ENCODE data around the gene FES.
"Not testable (repeated sequence)": the region's sequence is repeated elsewhere in the genome, so short reads cannot be mapped to it uniquely, and the experiment has no call there.

The FES gene

DNA sequence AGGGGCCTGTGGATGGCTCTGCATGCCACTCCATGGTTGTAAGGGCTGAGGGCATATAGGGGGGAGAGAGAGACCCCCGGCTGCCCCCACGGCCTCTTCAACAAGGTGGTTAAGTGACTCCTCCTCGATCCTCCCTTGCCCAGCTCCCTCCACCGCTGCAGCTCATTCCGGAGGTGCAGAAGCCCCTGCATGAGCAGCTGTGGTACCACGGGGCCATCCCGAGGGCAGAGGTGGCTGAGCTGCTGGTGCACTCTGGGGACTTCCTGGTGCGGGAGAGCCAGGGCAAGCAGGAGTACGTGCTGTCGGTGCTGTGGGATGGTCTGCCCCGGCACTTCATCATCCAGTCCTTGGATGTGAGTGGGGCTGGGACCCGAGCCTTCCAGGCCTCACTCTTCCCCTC, 6.5 kb downstream of the FES start:
- no peak for DNase-seq (ENCODE audit: low read depth in 1 of 2, low spot score in 1 of 2)

DNA sequence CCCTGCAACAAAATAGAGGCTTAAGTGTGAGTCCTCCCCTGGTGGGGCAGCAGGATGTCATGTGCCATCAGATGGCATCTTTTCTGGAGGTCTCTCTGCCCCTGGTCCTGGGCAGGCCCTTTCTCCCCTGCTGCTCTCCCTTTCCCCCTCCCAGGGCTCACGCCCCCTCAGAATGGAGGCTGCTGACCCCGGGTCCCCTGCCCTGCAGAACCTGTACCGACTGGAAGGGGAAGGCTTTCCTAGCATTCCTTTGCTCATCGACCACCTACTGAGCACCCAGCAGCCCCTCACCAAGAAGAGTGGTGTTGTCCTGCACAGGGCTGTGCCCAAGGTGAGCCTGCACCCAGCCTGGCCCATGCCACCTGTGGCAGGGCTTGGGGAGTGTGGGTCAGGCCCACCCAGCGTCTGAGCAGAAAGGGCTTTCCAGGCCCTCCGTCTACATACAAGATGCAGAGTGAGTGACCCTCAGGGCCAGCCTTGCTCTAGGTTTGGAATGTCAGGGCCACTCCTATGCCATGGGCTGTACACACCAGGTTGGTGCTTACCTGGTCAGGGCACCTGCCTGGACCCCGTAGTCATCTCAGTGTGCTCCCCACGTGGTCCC, 7.1 kb downstream of the FES start:
- no peak for DNase-seq (ENCODE audit: low read depth in 1 of 2, low spot score in 1 of 2)

DNA sequence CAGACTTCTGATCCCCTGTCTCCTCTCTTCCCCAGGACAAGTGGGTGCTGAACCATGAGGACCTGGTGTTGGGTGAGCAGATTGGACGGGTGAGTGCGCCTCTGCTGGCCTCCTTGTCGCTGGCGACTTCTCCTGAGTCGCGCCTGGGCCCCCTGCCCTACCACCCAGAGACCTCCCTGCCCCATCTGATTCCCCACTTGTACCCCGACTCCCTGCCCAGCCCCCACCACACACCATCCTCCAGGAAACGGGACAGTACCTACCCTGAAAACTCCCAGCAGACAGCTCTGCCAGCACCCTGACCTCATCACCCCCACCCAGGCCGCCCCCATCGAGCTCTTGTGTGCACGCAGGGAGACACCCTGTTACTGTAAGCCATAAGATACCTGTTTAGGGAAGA, 7.7 kb downstream of the FES start:
- DNase-seq (ENCODE audit: low read depth in 1 of 2, low spot score in 1 of 2) = no peak

DNA sequence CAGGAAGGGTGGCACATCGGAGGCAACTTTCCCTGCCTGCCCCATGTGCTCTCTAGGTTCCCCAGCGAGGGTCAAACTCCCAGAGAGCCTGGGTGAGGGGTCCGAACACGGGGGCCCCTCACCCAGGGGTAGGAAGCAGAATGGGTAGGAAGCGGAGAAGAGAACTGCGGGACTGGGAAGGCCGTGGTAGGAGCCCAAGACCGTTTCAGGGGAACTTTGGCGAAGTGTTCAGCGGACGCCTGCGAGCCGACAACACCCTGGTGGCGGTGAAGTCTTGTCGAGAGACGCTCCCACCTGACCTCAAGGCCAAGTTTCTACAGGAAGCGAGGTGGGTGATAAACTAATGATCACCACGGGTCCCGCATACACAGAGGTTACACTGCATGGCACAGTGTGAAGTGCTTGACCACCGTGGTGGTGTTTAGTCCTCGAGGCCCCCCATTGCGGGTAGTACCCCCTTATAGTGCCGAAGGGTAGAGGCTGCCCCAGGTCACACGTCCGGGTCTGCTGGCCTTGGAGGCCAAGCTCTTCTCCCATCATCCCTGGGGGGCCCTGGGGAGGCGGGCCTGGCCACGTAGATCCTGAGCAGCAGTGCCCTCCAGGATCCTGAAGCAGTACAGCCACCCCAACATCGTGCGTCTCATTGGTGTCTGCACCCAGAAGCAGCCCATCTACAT, 8.3 kb downstream of the FES start:
- no peak for DNase-seq (ENCODE audit: low read depth in 1 of 2, low spot score in 1 of 2)

DNA sequence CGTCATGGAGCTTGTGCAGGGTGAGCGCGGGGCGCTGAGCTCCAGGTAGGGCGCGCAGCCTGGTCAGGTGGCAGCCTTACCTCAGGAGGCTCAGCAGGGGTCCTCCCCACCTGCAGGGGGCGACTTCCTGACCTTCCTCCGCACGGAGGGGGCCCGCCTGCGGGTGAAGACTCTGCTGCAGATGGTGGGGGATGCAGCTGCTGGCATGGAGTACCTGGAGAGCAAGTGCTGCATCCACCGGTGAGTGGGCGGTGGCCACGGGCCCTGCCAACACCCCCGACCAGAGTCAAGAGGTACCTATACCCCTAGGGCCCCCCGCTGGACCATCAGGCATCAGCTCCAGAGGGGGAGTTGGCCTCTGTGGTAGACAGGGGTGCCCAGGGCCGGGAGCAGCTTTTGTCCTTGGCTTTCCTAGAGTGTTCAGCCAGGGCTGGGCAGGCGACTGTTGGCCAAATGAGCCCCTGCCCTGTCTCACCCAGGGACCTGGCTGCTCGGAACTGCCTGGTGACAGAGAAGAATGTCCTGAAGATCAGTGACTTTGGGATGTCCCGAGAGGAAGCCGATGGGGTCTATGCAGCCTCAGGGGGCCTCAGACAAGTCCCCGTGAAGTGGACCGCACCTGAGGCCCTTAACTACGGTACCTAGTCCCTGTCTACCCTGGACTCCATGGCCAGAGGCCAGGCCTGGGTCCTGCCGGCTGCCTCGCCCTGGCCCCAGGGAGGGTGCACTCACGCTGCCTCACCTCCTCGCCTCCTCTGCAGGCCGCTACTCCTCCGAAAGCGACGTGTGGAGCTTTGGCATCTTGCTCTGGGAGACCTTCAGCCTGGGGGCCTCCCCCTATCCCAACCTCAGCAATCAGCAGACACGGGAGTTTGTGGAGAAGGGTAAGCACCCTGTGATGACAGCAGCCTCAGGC, 9.1 kb downstream of the FES start:
- DNase-seq (ENCODE audit: low read depth in 1 of 2, low spot score in 1 of 2) = no peak

DNA sequence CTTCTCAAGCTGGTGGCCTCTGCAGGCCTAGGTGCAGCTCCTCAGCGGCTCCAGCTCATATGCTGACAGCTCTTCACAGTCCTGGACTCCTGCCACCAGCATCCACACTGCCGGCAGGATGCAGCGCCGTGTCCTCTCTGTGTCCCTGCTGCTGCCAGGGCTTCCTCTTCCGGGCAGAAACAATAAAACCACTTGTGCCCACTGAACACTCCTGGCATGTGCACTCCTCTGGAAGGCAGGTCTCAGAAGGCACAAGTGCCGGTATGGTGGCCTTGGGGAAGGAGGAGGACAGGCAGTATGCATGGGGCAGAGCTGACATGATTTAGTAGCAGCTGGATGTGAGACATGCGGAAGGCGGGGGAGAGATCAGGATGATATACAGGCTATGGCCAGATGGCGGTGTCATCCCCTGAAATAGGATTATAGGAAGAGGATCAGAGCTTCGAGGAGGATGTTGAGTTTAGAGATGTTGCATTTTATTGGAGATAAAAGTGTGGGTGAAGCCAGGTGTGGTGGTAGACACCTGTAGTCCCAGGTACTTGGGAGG, 11.3 kb downstream of the FES start:
- DNase-seq (ENCODE audit: low read depth in 1 of 2, low spot score in 1 of 2) = no peak

DNA sequence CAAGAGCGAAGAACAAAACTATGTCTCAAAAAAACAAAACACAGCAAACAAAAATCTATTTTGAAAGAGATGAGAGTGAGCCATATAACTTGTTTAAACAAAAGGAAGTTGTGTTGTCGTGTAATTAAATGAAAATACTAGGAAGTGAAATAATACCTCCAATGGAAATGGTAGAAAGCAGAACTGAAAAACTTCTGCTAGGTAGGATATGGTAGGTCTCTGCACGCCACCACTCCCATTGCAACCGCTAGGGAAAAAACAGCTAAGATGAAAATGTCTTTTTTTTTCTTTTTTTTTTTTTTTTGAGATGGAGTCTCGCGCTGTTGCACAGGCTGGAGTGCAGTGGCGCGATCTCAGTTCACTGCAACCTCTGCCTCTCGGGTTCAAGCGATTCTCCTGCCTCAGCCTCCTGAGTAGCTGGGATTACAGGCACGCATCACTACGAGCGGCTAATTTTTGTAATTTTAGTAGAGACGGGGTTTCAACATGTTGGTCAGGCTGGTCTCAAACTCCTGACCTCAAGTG, 12.9 kb downstream of the FES start:
- not testable (repeated sequence) for DNase-seq (ENCODE audit: low read depth in 1 of 2, low spot score in 1 of 2)

DNA sequence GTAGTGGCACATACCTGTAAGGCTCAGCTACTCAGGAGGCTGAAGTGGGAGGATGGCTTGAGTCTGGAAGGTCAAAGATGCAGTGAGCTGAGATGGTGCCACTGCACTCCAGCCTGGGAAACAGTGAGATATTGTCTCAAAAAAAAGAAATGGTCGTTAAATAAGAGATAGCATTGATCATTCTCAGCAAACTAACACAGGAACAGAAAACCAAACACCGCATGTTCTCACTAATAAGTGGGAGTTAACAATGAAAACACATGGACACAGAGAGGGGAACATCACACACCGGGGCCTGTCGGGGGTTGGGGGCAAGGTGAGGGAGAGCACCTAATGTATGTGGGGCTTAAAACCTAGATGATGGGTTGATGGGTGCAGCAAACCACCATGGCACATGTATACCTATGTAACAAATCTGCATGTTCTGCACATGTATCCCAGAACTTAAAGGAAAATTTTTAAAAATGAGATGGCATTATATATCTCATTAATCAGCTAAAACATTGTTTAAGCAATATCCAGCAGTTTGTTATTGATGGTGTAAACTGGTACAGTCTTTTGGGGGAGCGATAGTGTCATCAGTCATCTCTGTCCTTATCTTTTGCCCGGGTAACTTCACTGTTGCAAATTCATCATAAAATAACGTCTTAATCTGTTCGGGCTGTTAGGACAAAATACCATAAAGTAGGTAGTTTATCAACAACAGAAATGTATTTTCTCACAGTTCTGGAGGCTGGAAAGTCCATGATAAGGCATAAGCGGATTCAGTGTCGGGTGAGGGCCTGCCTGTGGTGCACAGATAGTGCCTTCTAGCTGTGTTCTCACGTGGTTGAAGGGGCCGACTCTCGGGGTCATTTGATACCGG, 17.1 kb downstream of the FES start:
- DNase-seq (ENCODE audit: low read depth in 1 of 2, low spot score in 1 of 2) = no peak

DNA sequence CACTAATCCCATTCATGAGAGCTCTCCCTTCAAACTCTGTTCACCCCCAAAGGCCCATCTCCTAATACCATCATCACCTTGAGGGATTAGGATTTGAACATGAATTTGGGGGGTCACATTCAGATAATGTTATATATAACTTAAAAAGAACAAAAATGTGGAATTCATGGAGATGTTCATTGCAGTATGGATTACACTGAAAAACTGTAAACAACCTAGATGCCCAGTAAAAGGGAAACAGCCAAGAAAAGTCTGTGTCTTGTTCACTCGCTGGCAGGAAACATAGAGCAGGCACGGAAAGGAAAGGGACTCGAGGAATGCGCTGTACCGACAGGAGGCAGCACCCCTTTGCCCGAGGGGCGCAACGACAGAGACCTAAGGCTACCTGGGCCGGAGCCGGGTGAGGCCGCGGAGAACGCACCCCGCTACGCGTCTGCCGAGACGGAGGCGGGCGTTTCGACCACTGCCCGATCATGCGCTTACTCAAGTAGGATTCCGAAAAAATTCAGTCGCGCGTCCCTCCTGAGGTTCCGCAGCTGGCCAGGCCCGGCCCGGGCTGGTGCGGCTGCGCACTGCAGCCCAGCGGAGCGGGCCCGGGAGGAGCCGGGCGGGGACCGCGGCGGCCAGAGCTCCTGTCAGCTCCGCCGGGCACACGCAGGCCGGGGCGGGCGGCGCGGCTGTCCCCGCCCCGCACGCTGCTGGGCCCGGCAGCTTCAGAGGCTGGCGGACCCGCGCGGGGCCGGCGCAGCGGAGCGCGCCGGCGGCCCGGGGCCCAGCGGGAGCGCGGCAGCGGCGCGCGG, 17.9 kb downstream of the FES start:
- peak; percentile 34 to 50 for DNase-seq (ENCODE audit: low read depth in 1 of 2, low spot score in 1 of 2)

DNA sequence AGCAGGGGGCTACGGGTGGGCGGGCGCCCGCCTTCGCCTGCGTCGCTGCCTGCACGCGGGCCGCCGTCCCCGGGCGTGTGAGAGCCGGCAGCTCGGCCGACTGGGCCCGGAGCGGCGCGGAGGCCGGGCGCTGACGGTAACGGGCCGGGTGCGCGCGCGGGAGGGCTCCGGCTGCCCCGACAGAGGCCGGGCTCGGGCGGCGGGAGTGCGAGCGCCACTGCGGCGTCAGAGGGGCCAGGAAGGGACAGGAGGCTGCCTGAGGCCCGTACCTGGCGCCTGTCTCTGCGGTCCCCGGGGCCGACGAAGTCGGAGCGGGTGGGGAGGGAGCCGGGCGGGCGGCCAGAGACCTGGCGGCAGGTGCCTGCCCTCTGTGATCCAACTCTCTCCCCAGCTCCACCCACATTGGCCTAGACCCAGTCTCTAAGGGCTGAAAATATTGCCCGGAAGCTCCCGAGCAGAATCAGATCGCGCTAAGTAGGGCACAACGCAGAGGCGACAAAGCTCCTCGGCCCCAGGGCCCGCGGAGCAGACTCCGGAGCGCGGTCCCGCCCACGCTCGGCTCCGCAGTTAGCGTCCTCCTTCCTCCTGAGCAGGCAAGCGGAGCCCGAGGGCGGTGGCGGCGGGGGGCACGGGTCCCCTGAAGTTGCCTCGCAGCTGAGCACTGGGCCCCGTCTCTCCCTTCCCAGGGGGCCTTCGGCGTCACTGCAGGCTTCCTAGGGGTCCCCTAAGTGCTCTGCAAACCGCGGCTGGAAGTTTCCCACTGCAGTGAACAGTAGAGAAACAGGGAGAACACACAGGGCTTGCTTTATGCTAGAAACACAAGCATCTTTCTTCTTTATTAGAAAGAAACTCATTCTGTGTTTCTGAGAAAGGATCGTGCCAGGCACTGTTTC, 18.8 kb downstream of the FES start, which contains the start of gene MAN2A2:
Gene MAN2A2, plus strand, starts transcription at position 463 of the 893 bp plus-strand sequence. CDS start 906 bp downstream, outside the sequence.
- DNase-seq (ENCODE audit: low read depth in 1 of 2, low spot score in 1 of 2) = peak; percentile 41 to 56

DNA sequence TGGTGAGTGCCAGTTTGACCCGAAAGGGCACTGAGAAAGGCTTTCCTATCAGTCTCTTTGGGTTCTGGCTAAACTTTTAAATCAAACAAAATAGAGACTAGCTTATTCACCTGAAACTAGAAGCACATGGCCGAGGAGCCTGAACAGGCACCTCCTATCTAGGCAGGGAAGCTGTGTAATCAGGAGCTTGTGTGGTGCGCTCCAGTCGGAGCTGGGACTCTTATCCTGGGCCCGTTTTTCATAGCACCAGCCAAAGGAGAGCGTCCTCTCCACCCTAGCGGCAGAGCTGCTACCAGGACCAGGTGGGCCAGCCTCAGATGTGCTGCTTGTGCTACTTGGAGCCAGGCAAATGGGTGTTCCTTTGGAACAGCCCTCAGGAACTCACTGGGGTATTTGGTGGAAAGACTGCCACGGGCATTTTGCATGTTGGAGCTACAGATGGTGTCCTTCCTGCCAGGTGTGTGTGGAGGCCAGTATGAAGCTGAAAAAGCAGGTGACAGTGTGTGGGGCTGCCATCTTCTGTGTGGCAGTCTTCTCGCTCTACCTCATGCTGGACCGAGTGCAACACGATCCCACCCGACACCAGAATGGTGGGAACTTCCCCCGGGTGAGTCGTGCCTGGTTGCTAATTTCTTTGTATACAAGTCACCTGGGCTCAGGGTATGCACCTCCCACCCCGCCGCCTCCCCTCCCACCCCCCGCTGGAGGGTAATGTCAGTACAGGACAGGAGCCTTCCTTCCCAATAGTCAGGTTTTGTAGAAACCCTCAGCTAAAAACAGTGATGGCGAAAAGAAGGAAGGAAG, 19.6 kb downstream of the FES start:
- DNase-seq (ENCODE audit: low read depth in 1 of 2, low spot score in 1 of 2) = no peak

DNA sequence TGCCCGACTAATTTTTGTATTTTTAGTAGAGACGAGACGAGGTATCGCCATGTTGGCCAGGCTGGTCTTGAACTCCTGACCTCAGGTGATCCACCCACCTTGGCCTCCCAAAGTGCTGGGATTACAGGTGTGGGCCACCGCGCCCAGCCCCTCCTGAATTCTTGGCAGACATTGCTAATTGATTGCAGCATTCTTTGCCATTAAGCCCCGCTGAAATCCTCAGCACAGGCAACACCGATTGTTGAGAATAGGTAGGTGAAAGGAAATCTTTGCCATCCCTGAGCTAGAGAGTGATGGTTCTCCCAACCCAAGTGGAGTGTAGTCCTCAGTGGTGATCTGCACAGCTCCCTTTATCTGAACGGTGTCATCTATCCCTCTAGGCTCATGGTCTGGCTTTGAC, 20.4 kb downstream of the FES start:
- DNase-seq (ENCODE audit: low read depth in 1 of 2, low spot score in 1 of 2) = no peak

DNA sequence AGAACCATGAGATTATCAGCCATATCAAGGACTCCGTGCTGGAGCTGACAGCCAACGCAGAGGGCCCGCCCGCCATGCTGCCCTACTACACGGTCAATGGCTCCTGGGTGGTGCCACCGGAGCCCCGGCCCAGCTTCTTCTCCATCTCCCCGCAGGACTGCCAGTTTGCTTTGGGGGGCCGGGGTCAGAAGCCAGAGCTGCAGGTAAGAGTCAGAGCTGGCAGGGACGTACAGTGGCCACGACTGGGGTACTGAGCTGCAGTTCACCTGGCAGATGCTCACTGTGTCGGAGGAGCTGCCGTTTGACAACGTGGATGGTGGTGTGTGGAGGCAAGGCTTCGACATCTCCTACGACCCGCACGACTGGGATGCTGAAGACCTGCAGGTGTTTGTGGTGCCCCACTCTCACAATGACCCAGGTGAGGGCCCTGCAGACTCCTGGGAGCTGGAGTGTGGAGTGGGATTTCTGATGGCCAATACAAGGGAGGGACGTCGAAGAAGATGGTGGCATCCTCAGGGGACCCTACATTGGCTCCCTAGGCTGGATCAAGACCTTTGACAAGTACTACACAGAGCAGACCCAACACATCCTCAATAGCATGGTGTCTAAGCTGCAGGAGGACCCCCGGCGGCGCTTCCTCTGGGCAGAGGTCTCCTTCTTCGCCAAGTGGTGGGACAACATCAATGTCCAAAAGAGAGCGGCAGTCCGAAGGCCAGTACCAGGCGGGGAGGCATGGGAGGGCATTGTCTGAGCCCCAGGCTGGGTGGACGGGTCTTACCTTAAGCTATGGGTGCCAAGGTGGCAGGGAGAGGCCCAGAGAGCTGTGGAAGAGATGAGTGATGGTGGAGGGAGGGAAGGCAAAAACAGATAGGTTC, 21.2 kb downstream of the FES start:
- no peak for DNase-seq (ENCODE audit: low read depth in 1 of 2, low spot score in 1 of 2)

DNA sequence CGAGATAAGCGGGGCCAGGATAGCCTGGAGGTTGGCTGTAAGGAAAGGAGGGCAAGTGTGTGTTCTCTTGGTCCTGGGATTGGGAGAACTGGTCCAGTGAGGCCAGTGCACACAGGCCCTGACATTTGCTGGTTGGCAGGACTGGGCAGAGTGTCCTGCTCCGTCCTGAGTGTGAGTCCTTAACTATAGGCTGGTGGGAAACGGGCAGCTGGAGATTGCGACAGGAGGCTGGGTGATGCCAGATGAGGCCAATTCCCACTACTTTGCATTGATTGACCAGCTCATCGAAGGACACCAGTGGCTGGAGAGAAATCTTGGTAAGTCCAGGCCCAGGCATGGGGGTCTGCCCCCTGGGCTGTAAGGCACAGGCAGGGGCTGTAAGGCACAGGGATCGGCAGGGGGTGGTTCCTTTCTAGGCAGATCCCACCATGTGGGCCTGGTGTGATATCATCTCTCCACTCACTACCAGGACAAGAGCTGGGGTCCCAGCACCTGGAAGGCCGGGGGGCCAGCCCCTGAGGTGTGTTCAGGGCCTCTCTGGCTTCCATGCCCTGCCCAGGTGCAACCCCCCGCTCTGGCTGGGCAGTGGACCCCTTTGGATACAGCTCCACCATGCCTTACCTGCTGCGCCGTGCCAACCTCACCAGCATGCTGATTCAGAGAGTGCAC, 22.0 kb downstream of the FES start:
- no peak for DNase-seq (ENCODE audit: low read depth in 1 of 2, low spot score in 1 of 2)

DNA sequence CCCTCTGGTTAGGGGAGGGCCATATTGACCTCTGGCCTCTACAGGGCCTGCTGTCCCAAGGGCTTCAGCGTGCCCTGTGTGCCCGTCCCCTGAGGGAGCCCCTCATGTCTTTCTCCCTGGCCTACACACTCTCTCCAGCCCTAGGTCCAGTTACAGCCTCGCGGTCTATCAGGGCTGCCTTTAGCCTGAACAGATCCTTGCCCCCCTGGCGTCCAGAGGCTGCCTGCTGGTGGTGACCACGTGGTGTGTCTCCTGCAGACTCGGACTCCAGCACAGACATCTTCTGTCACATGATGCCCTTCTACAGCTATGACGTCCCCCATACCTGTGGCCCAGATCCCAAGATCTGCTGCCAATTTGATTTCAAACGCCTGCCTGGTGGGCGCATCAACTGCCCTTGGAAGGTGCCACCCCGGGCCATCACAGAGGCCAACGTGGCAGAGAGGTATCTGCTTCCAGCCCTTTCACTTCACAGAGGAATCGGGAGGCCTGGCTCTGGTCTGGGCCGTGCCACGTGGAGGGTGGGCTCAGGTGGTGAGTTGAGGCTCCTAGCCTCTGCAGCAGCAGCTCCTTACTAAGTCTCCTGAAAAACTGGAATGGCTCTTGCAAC, 22.9 kb downstream of the FES start:
- no peak for DNase-seq (ENCODE audit: low read depth in 1 of 2, low spot score in 1 of 2)
